Testis (tissue), 2 donors: ENCODE results near the gene TMEM164.

Source experiments
- POLR2A ChIP-seq: fragments of 450-650 bp; IDR thresholded peaks from one replicate; pipeline ENCODE4 v1.6.1; 2017; ENCODE audit warnings: antibody characterized with exemption, mild to moderate bottlenecking, moderate library complexity
- TF ChIP-seq, protein P1 (sequence below), 3 experiments: fragments of 450-650 bp in 2 of 3; fragments of 200-600 bp in 1 of 3; sonication (generic) in 1 of 3; IDR thresholded peaks; one replicate each; pipeline ENCODE4 v1.5.1; 2016 to 2019; ENCODE audit warnings: antibody characterized with exemption in 3 of 3, mild to moderate bottlenecking in 2 of 3, moderate library complexity in 1 of 3

DNA sequence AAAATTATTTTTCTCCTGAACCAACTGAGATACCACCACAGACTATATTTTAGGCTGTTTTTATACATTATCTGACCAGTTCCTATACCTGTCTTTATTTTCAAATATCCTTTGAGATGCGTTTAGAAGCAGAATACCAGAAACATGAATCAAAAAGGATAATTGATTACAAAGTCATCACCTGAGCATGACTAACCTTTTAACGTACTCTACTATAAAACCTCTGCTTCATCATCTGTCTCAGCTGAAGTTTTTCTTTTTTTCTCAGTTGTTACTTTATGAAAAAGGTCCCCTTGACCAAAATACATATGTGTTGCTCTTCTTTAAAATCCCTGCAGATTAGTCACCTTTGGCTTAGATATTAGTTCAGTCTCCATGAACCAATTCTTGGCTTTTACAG is 205.2 kb downstream of the TMEM164 start:
- TF ChIP-seq, protein P1, sequence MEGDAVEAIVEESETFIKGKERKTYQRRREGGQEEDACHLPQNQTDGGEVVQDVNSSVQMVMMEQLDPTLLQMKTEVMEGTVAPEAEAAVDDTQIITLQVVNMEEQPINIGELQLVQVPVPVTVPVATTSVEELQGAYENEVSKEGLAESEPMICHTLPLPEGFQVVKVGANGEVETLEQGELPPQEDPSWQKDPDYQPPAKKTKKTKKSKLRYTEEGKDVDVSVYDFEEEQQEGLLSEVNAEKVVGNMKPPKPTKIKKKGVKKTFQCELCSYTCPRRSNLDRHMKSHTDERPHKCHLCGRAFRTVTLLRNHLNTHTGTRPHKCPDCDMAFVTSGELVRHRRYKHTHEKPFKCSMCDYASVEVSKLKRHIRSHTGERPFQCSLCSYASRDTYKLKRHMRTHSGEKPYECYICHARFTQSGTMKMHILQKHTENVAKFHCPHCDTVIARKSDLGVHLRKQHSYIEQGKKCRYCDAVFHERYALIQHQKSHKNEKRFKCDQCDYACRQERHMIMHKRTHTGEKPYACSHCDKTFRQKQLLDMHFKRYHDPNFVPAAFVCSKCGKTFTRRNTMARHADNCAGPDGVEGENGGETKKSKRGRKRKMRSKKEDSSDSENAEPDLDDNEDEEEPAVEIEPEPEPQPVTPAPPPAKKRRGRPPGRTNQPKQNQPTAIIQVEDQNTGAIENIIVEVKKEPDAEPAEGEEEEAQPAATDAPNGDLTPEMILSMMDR (IDR thresholded peaks at IDR 0.05): no peak
- TF ChIP-seq POLR2A: no peak
